PC-3 (cell line): ENCODE measurements around the gene COL3A1.

Experiments used
- EZH2 ChIP-seq: fragments of 300-600 bp; sonication (generic); IDR thresholded peaks from one replicate; pipeline ENCODE4 v1.6.1; 2017; ENCODE audit warnings: antibody characterized with exemption, mild to moderate bottlenecking, low read length; ENCODE audit not compliant: unreplicated experiment
- TF ChIP-seq, protein P1 (sequence below): fragments of 300-600 bp; sonication (generic); conservative IDR thresholded peaks from 2 replicates; pipeline ENCODE4 v1.5.1; 2017; ENCODE audit warnings: antibody characterized with exemption, low read depth, mild to moderate bottlenecking, low read length

DNA sequence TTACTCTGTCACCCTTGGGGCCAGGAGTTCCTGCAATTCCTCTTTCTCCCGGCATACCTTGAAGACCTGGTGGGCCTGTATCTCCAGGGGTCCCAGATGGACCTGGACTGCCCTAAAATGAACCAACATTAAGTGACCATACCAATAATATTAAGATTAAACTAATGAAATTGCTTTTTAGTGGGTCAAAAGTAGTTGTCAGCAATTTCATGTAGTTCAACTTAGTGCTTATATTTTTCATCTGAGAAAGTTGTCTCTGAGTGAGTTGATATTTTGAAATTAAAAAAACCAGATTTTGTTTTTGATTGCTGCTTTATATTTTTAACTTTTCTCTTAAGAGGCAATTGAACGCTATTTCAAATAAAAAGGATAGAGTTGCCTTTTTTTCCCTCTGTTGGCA lies 83.1 kb downstream of the COL3A1 start:
- TF ChIP-seq, protein P1, sequence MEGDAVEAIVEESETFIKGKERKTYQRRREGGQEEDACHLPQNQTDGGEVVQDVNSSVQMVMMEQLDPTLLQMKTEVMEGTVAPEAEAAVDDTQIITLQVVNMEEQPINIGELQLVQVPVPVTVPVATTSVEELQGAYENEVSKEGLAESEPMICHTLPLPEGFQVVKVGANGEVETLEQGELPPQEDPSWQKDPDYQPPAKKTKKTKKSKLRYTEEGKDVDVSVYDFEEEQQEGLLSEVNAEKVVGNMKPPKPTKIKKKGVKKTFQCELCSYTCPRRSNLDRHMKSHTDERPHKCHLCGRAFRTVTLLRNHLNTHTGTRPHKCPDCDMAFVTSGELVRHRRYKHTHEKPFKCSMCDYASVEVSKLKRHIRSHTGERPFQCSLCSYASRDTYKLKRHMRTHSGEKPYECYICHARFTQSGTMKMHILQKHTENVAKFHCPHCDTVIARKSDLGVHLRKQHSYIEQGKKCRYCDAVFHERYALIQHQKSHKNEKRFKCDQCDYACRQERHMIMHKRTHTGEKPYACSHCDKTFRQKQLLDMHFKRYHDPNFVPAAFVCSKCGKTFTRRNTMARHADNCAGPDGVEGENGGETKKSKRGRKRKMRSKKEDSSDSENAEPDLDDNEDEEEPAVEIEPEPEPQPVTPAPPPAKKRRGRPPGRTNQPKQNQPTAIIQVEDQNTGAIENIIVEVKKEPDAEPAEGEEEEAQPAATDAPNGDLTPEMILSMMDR = no peak
- no peak for TF ChIP-seq EZH2
